GM11168 (cell line): ENCODE results near the gene CNMD.
"Not testable (repeated sequence)": the region's sequence is repeated elsewhere in the genome, so short reads cannot be mapped to it uniquely, and the experiment has no call there.

Source experiments
- in situ Hi-C: fragments of 300-500 bp; cut with MboI; formaldehyde crosslinking; loops from one replicate; pipeline ENCODE4 v1.12.0; 2022; ENCODE audit warnings: low sequenced_read_pairs; ENCODE audit not compliant: unreplicated experiment

CNMD gene

DNA sequence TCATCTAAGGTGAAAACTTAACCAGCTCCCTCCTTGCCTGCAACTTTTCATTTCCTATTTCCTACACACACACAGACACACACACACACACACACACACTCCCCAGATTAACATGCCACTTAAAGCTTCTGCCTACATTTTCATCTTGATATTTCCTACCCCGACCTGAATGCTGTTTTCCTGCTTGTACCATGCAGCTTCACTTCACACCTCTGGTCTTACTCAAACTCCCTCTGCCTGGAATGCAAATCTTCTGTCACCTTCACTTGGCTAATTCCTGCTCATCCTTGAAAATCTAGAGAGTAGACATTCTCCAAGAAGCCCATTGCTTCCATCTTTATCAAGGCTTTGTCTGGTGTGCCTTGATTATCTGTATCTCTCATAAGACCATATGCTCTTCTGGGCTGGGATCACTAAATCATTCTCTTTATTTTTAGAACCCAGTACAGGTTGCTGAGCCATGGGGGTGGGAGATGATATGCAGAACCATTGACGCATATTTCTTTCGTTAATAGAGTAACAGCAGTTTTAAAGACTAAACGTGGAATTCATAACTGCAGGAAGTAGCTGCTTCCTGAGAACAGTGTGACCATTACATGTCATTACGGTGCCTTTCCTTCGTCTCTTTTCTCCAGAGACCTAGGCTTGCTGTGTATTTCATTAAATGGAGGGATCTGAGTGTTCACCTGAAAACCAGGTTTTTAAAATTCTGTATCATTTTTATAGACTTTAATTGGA is 37.7 kb downstream of the CNMD start:
- in situ Hi-C loops, result no loop called here

DNA sequence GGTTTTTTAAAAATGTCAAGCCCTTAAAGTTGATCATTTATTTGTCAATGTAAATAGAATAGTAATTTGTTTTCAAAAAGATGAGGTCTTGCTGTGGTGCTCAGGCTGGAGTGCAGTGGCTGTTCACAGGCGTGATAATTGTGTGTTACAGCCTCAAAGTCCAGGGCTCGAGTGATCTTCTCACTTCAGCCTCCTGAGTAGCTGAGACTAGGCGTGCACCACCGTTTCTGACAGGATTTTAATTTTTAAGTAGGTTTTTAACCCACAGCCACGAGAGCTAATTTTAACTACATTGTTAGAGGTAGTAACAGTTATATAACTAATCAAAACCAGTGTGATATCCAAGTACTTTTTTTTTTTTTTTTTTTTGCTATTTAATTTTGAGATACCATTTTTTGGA is 43.1 kb downstream of the CNMD start:
- in situ Hi-C loops, result no loop called here

DNA sequence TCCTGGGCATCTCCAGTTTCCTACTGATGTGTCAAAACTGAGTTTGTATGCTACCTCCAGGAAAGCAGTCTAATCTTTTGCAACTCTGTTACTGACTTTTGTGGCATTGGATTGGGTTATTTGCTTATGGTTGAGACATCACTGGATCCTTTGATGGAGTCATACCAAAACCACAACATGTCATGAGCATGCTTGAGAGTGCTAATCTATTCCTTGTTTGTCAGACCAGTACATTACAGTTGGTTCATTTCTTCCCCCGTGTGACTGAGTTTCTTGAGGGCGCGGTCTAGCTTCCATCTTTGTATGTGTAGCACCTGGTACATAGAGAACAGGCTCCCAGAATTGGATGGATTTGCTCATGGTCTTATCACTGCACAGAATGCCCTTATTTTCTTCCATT is 43.8 kb downstream of the CNMD start:
- in situ Hi-C loops, result no loop called here

DNA sequence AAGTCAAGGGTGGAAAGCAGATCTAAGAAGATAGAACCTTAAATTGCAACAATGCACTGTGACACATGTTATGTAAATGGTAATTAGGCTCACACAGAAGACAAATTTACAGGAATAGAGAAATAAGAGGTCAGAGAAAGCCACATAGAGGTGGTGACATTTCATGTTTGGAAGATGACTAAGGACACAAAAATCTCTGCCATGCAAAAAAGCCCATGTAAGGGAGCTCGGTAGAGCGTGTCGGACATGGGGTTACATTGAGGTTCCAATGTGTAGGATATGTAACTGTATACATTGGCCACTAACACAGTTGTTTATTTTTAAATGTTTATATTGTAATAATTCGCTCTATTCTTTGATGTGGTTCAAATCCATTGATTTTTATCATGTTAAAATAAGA is 53.2 kb downstream of the CNMD start:
- in situ Hi-C loops, result no loop called here

DNA sequence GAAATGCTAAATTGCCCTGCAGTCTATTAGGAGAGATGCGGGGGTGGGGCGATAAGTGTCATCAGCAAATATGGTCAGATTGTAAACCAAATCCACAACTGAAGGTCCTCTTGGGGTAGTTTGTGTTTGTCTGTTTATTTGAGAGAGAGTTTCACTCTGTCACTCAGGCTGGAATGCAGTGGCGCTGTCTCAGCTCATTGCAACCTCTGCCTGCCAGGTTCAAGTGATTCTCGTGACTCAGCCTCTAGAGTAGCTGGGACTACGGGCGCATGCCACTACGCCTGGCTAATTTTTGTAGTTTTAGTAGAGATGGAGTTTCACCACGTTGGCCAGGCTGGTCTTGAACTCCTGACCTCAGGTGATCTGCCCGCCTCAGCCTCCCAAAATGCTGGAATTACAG is 53.8 kb downstream of the CNMD start:
- in situ Hi-C loops, result not testable (repeated sequence)

DNA sequence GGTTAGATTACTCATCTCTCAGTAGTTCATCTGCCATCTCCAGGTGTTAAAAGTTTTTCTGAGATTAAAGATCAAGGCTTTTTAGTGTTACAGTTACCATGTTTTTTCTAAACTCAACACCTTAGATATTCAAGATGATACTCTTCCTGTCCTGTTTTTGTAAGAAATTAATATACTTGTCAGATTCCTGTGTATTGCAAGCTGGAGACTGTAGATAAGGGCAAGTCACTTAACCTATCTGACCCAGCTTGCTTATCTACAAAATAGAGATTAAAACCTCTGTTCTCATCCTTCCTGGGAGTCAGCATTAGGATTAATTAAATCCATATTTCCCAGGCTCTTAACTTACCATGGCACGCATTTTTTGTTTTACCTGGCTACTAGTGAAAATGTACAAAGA is 61.8 kb downstream of the CNMD start:
- in situ Hi-C loops, result no loop called here

DNA sequence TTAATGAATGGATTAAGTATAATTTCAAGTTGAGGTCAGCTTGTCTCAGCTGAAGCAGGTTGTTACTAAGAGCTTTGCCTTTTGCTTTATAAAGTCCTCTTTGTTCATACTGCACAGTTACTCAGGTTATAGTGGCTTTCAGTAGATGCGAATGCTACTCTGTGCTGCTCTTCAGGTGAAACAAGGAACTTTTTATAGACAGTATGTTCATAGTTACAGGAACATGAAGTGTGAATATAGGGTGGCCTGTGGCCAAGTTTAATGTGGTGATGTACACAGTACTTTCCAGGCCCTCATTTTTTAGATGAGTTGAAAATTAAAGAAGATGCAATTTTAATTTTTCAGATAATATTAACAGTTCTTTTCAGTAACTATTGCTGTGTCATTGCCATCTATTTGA is 66.2 kb downstream of the CNMD start:
- in situ Hi-C loops, result no loop called here

DNA sequence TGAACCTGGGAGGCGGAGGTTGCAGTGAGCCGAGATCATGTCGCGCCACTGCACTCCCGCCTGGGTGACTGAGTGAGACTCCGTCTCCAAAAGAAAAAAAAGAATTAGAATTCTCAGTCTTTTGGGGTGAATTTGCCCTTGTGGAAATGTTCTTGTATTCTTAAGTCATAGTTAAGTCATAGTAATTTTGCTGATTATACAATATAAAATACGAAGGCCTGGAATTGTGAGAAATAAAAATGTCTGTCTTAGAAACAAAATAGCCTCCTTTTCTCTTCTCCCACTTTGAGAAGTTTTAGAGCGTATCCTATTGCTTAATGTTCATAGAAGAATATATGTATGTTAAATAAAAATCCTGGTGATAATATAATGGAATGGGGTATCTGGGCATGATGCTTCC is 68.9 kb downstream of the CNMD start:
- in situ Hi-C loops, result no loop called here

DNA sequence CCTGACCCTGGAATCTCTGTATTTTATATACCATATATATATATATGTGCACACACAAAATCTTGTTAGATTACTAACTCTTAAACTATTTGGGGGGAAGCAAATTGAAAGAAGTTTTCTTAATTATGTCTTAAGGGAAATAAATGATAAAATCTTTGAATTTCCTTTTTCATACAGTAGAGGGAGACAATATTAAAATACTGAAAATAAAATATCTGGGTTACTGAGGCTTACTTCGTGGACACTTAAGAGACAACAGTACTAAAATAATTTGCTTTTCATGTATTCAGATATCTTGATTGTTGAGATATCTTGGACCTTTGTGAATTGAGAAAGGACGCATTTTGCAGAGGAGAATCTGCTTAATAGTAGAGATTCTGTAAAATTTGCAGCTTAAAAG is 69.9 kb downstream of the CNMD start:
- in situ Hi-C loops, result no loop called here

DNA sequence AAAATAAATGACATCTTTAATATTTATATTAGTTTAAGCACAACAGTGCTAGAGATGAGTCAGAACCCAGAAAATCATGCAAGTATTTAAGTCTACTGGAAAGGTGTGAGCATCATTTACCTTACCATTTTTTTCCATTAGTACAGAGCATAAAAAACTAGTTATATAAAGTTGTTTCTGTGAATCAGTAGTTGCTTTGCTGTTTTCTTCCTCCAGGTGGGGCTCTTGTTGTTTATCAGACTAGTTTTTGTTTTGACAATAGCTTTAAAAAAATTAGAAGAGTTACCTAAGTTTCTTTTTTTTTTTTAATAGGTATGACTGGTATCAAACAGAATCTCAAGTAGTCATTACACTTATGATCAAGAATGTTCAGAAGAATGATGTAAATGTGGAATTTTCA is 74.3 kb downstream of the CNMD start:
- in situ Hi-C loops, result no loop called here

DNA sequence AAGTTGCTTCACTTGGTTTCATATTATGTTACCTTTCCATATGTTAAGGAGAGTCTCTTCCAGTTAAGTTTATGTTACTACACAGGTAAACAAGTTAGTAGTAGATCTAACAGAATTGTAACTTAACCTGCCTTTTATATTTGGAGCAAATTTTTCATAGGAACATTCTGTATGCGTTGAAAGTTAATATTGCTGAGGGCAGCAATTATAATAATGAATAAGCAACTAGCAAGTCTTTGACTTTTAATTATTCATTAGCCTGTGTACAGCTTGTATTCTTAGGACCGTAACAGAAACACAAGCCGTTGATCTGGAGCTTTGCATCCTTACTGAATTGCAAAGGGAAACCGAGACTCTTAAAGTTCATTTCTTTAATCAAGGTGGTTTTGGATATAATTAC is 75.3 kb downstream of the CNMD start:
- in situ Hi-C loops, result no loop called here

DNA sequence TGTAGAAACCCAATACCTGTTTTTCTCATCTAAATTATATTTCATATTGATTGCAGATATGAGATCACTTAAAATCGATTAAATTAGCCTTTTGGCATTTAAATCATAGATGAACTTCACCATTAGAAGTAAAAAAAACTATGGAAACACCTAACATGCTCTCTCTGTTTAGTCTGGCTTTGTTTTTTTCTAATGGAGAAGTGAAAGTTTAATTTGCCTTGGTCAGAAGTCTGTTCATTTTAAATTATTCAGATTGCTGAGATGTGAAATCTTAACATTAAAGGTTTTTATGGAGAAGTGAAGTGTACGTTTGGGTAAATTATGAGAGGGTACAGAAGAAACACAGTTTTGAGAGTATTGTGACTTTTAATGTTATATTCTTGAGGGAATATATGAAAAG is 80.3 kb downstream of the CNMD start:
- in situ Hi-C loops, result no loop called here
